Immature natural killer cell (primary cell): ENCODE results near the gene TAOK2. TPM values are rescaled to one million over a fixed set of nuclear protein-coding genes. Genes with fewer than 3 reads are reported as not detected.
"Not testable (repeated sequence)": the region's sequence is repeated elsewhere in the genome, so short reads cannot be mapped to it uniquely, and the experiment has no call there.

Source experiments
- DNase-seq, 3 donors: peaks; one replicate each; pipeline ENCODE4 v3.0.0; 2022; ENCODE audit warnings: mixed read lengths in 1 of 3
- H3K27ac Mint-ChIP-seq, 6 donors: one replicate each; pipeline ENCODE4 v1.8.0; 2020; ENCODE audit warnings: mixed read lengths in 6 of 6, mild to moderate bottlenecking in 5 of 6, inconsistent platforms in 4 of 6, moderate library complexity in 3 of 6
- H3K27me3 Mint-ChIP-seq, 3 donors: one replicate each; pipeline ENCODE4 v1.8.0; 2020 to 2021; ENCODE audit warnings: low read depth in 3 of 3, mild to moderate bottlenecking in 3 of 3, mixed read lengths in 3 of 3, moderate library complexity in 3 of 3, inconsistent platforms in 1 of 3
- H3K36me3 Mint-ChIP-seq, 3 donors: one replicate each; pipeline ENCODE4 v1.8.0; 2020; ENCODE audit warnings: mixed read lengths in 3 of 3, inconsistent platforms in 2 of 3, mild to moderate bottlenecking in 2 of 3
- H3K4me1 Mint-ChIP-seq, 2 donors: one replicate each; pipeline ENCODE4 v1.8.0; 2020; ENCODE audit warnings: inconsistent platforms in 2 of 2, mild to moderate bottlenecking in 2 of 2, mixed read lengths in 2 of 2, moderate library complexity in 1 of 2
- H3K4me3 Mint-ChIP-seq, 5 donors: one replicate each; pipeline ENCODE4 v1.8.0; 2020; ENCODE audit warnings: mild to moderate bottlenecking in 5 of 5, mixed read lengths in 5 of 5, inconsistent platforms in 3 of 5, moderate library complexity in 3 of 5
- H3K9me3 Mint-ChIP-seq, 6 donors: one replicate each; pipeline ENCODE4 v1.8.0; 2020; ENCODE audit warnings: mild to moderate bottlenecking in 6 of 6, mixed read lengths in 6 of 6, inconsistent platforms in 4 of 6, moderate library complexity in 3 of 6
- polyA plus RNA-seq, 3 donors: library from polyadenylated mRNA; unstranded; fragments of 300-500 nt; fragmentation: Illumina TruSeq; gene quantifications; one replicate each; pipeline ENCODE4 v1.2.3, GENCODE V29; 2021

The TAOK2 gene
- polyA plus RNA-seq, 3 donors from 2014 or later, result 2.1 to 10.7 (median 3.0) TPM

- Mint-ChIP-seq H3K4me3 (no peak overlapping the region), H3K27ac (no peak overlapping the region), H3K36me3 (no peaks in the 10 kb centered on the region), H3K27me3 (peaks cover 3% of the 10 kb centered on the region in 3 donors), H3K4me1 (peaks cover 0 to 2% of the 10 kb centered on the region in 2 donors), H3K9me3 (no peaks in the 10 kb centered on the region)
- no peak for DNase-seq
Observed at GRCh38 chr16:30040221-30040620, 66.6 kb downstream of the TAOK2 start.

GRCh38 chr16:30040690-30041089, 67.0 kb downstream of the TAOK2 start:
- not testable (repeated sequence) for H3K36me3 Mint-ChIP-seq, H3K4me3 Mint-ChIP-seq, H3K27ac Mint-ChIP-seq, DNase-seq, H3K27me3 Mint-ChIP-seq, H3K4me1 Mint-ChIP-seq, H3K9me3 Mint-ChIP-seq

GRCh38 chr16:30041841-30042240, 68.2 kb downstream of the TAOK2 start:
- H3K27ac Mint-ChIP-seq, result no peak overlapping the region
- peak in 2 of 3 donors; percentile 22 to 24 for DNase-seq
- peaks cover 5 to 8% (median 7%) of the 10 kb centered on the region in 3 donors for H3K27me3 Mint-ChIP-seq
- peaks cover 0 to 2% of the 10 kb centered on the region in 2 donors for H3K4me1 Mint-ChIP-seq
- no peaks in the 10 kb centered on the region for H3K9me3 Mint-ChIP-seq
- H3K36me3 Mint-ChIP-seq, result no peaks in the 10 kb centered on the region
- H3K4me3 Mint-ChIP-seq, result no peak overlapping the region

Other genes starting within 250 kb of the TAOK2 start
- gene C16orf54, start 227.9 kb upstream of the TAOK2 start, polyA plus RNA-seq, result 10 to 100 TPM in 2 of 3 donors, 1 to 10 TPM in 1; 9.6 to 39.8 (median 21.9) TPM
- gene ZG16, start 195.6 kb upstream of the TAOK2 start, polyA plus RNA-seq, result not detected
- 10 to 100 TPM; 33.1 to 45.2 (median 33.3) TPM for gene KIF22, start 183.1 kb upstream of the TAOK2 start, polyA plus RNA-seq
- 10 to 100 TPM; 49.2 to 54.8 (median 52.7) TPM for gene MAZ, start 167.3 kb upstream of the TAOK2 start, polyA plus RNA-seq
- not detected for gene PRRT2, start 161.7 kb upstream of the TAOK2 start, polyA plus RNA-seq
- 10 to 100 TPM; 44.8 to 55.2 (median 46.1) TPM for gene PAGR1, start 157.7 kb upstream of the TAOK2 start, polyA plus RNA-seq
- 100 to 1,000 TPM; 103 to 195 (median 142) TPM for gene MVP, start 153.4 kb upstream of the TAOK2 start, polyA plus RNA-seq
- gene CDIPT, start 110.6 kb upstream of the TAOK2 start, polyA plus RNA-seq, result 100 to 1,000 TPM in 2 of 3 donors, 10 to 100 TPM in 1; 77.6 to 115 (median 110) TPM
- gene SEZ6L2, start 74.3 kb upstream of the TAOK2 start, polyA plus RNA-seq, result not detected
- not detected for gene ASPHD1, start 73.4 kb upstream of the TAOK2 start, polyA plus RNA-seq
- 10 to 100 TPM in 1 of 3 donors, 1 to 10 TPM in 2; 3.5 to 13.8 (median 9.2) TPM for gene KCTD13, start 47.6 kb upstream of the TAOK2 start, polyA plus RNA-seq
- gene TMEM219, start 11.8 kb upstream of the TAOK2 start, polyA plus RNA-seq, result 100 to 1,000 TPM; 157 to 243 (median 216) TPM
- 10 to 100 TPM; 14.1 to 23.5 (median 18.9) TPM for gene HIRIP3, start 21.7 kb downstream of the TAOK2 start, polyA plus RNA-seq
- gene INO80E, start 22.4 kb downstream of the TAOK2 start, polyA plus RNA-seq, result 1 to 10 TPM; 7.4 to 7.9 (median 7.7) TPM
- not detected for gene DOC2A, start 37.2 kb downstream of the TAOK2 start, polyA plus RNA-seq
- gene C16orf92, start 49.3 kb downstream of the TAOK2 start, polyA plus RNA-seq, result not detected
- gene TLCD3B, start 57.4 kb downstream of the TAOK2 start, polyA plus RNA-seq, result not detected
- 1,000 to 10,000 TPM in 2 of 3 donors, 100 to 1,000 TPM in 1; 741 to 1,156 (median 1,018) TPM for gene ALDOA, start 91.9 kb downstream of the TAOK2 start, polyA plus RNA-seq
- 100 to 1,000 TPM; 244 to 365 (median 317) TPM for gene PPP4C, start 102.1 kb downstream of the TAOK2 start, polyA plus RNA-seq
- not detected for gene TBX6, start 118.1 kb downstream of the TAOK2 start, polyA plus RNA-seq
- 100 to 1,000 TPM; 248 to 354 (median 284) TPM for gene YPEL3, start 122.3 kb downstream of the TAOK2 start, polyA plus RNA-seq
- gene GDPD3, start 139.7 kb downstream of the TAOK2 start, polyA plus RNA-seq, result not detected
- 1 to 10 TPM; 4.3 to 6.4 (median 5.8) TPM for gene MAPK3, start 149.4 kb downstream of the TAOK2 start, polyA plus RNA-seq
- gene CORO1A, start 209.7 kb downstream of the TAOK2 start, polyA plus RNA-seq, result 1,000 to 10,000 TPM; 1,282 to 1,713 (median 1,680) TPM
- gene BOLA2B, start 219.8 kb downstream of the TAOK2 start, polyA plus RNA-seq, result 100 to 1,000 TPM; 141 to 239 (median 203) TPM
- gene SLX1A, start 220.0 kb downstream of the TAOK2 start, polyA plus RNA-seq, result 100 to 1,000 TPM in 1 of 3 donors, 10 to 100 TPM in 2; 91.2 to 113 (median 99.6) TPM
- gene SULT1A3, start 225.4 kb downstream of the TAOK2 start, polyA plus RNA-seq, result 1 to 10 TPM; 1.4 to 3.1 (median 2.7) TPM